ENCODE measurements around the gene ITGB1BP2.
"Not testable (repeated sequence)": the region's sequence is repeated elsewhere in the genome, so short reads cannot be mapped to it uniquely, and the experiment has no call there.

ITGB1BP2 gene

GRCh38 chrX:71282514-71283402, 18.8 kb upstream of the ITGB1BP2 start:
- H3K36me3 ChIP-seq (ENCODE audit: control insufficient read depth, low read depth, low read length), result peaks cover 22% of the 10 kb centered on the region
- peak overlapping the region; percentile 46 for H3K4me3 ChIP-seq (ENCODE audit: low read length)
- peak overlapping the region; percentile 40 for H3K9ac ChIP-seq (ENCODE audit: low read length)
- H3K9me3 ChIP-seq (ENCODE audit: control insufficient read depth, low read depth, low read length), result peaks cover 11% of the 10 kb centered on the region
- peaks cover 5% of the 10 kb centered on the region for H3K4me1 ChIP-seq (ENCODE audit: control insufficient read depth, low read depth, low read length)
- H3K27me3 ChIP-seq (ENCODE audit: control insufficient read depth, insufficient read depth, low read length), result no peaks in the 10 kb centered on the region
- H3K27ac ChIP-seq (ENCODE audit: low read length), result peak overlapping the region; percentile 1

- Histone ChIP-seq H3K36me3 (ENCODE audit: control insufficient read depth, low read depth, low read length) (peaks cover 24% of the 10 kb centered on the region), H3K9me3 (ENCODE audit: control insufficient read depth, low read depth, low read length) (peaks cover 11% of the 10 kb centered on the region), H3K9ac (ENCODE audit: low read length) (peak within 1 kb of the TSS; percentile 97), H3K27me3 (ENCODE audit: control insufficient read depth, insufficient read depth, low read length) (no peaks in the 10 kb centered on the region), H3K27ac (ENCODE audit: low read length) (peak within 1 kb of the TSS; percentile 80), H3K4me1 (ENCODE audit: control insufficient read depth, low read depth, low read length) (peaks cover 5% of the 10 kb centered on the region), H3K4me3 (ENCODE audit: low read length) (peak within 1 kb of the TSS; percentile 93)
Measured at GRCh38 chrX:71283403-71284143, 18.0 kb upstream of the ITGB1BP2 start, which contains the start of gene NONO. Gene NONO, plus strand, starts transcription at chrX:71283635. Its CDS starts 7,003 bp downstream, at chrX:71290638.

DNA sequence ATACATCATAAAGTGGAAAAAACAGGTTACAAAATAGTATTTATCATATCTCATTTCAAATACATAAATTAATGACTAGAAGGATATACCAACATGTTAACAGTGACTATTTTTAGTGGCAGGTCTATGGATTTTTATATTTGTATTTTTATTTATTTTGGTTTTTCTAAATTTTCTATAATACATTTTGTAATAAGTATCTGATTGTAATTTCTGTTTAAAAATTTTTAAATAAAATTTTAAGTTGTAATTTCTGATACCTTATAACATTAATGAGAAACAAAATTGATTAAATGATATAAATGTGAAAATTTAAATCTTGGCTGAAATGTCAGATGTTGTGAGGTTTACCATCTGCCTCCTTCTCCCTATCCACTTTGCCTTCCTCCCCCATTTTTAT, 15.6 kb upstream of the ITGB1BP2 start:
- H3K9me3 ChIP-seq (ENCODE audit: control insufficient read depth, low read depth, low read length), result peaks cover 11% of the 10 kb centered on the region
- H3K27ac ChIP-seq (ENCODE audit: low read length), result no peak overlapping the region
- peak overlapping the region; percentile 97 for H3K9ac ChIP-seq (ENCODE audit: low read length)
- H3K4me3 ChIP-seq (ENCODE audit: low read length), result peak overlapping the region; percentile 93
- peaks cover 34% of the 10 kb centered on the region for H3K36me3 ChIP-seq (ENCODE audit: control insufficient read depth, low read depth, low read length)
- peaks cover 5% of the 10 kb centered on the region for H3K4me1 ChIP-seq (ENCODE audit: control insufficient read depth, low read depth, low read length)
- no peaks in the 10 kb centered on the region for H3K27me3 ChIP-seq (ENCODE audit: control insufficient read depth, insufficient read depth, low read length)

GRCh38 chrX:71291381-71291780, 10.2 kb upstream of the ITGB1BP2 start:
- no peaks in the 10 kb centered on the region for H3K27me3 ChIP-seq (ENCODE audit: control insufficient read depth, insufficient read depth, low read length)
- no peaks in the 10 kb centered on the region for H3K4me1 ChIP-seq (ENCODE audit: control insufficient read depth, low read depth, low read length)
- no peak overlapping the region for H3K9ac ChIP-seq (ENCODE audit: low read length)
- H3K4me3 ChIP-seq (ENCODE audit: low read length), result no peak overlapping the region
- peaks cover 2% of the 10 kb centered on the region for H3K9me3 ChIP-seq (ENCODE audit: control insufficient read depth, low read depth, low read length)
- no peak overlapping the region for H3K27ac ChIP-seq (ENCODE audit: low read length)
- peaks cover 65% of the 10 kb centered on the region for H3K36me3 ChIP-seq (ENCODE audit: control insufficient read depth, low read depth, low read length)

GRCh38 chrX:71292669-71293365, 8.7 kb upstream of the ITGB1BP2 start:
- H3K27ac ChIP-seq (ENCODE audit: low read length), result no peak overlapping the region
- H3K27me3 ChIP-seq (ENCODE audit: control insufficient read depth, insufficient read depth, low read length), result no peaks in the 10 kb centered on the region
- H3K4me1 ChIP-seq (ENCODE audit: control insufficient read depth, low read depth, low read length), result no peaks in the 10 kb centered on the region
- peaks cover 9% of the 10 kb centered on the region for H3K9me3 ChIP-seq (ENCODE audit: control insufficient read depth, low read depth, low read length)
- no peak overlapping the region for H3K4me3 ChIP-seq (ENCODE audit: low read length)
- H3K9ac ChIP-seq (ENCODE audit: low read length), result no peak overlapping the region
- peaks cover 74% of the 10 kb centered on the region for H3K36me3 ChIP-seq (ENCODE audit: control insufficient read depth, low read depth, low read length)

GRCh38 chrX:71296806-71297205, 4.7 kb upstream of the ITGB1BP2 start:
- H3K9ac ChIP-seq (ENCODE audit: low read length), result no peak overlapping the region
- no peaks in the 10 kb centered on the region for H3K4me1 ChIP-seq (ENCODE audit: control insufficient read depth, low read depth, low read length)
- no peak overlapping the region for H3K27ac ChIP-seq (ENCODE audit: low read length)
- no peak overlapping the region for H3K4me3 ChIP-seq (ENCODE audit: low read length)
- H3K36me3 ChIP-seq (ENCODE audit: control insufficient read depth, low read depth, low read length), result peaks cover 83% of the 10 kb centered on the region
- peaks cover 17% of the 10 kb centered on the region for H3K9me3 ChIP-seq (ENCODE audit: control insufficient read depth, low read depth, low read length)
- H3K27me3 ChIP-seq (ENCODE audit: control insufficient read depth, insufficient read depth, low read length), result no peaks in the 10 kb centered on the region

- peaks cover 70% of the 10 kb centered on the region for H3K36me3 ChIP-seq (ENCODE audit: control insufficient read depth, low read depth, low read length)
- no peak overlapping the region for H3K27ac ChIP-seq (ENCODE audit: low read length)
- H3K9me3 ChIP-seq (ENCODE audit: control insufficient read depth, low read depth, low read length), result peaks cover 24% of the 10 kb centered on the region
- H3K27me3 ChIP-seq (ENCODE audit: control insufficient read depth, insufficient read depth, low read length), result no peaks in the 10 kb centered on the region
- no peak overlapping the region for H3K9ac ChIP-seq (ENCODE audit: low read length)
- no peaks in the 10 kb centered on the region for H3K4me1 ChIP-seq (ENCODE audit: control insufficient read depth, low read depth, low read length)
- no peak overlapping the region for H3K4me3 ChIP-seq (ENCODE audit: low read length)
Measured at GRCh38 chrX:71298119-71298518, 3.4 kb upstream of the ITGB1BP2 start.

- not testable (repeated sequence) for H3K9ac ChIP-seq (ENCODE audit: low read length); H3K4me1 ChIP-seq (ENCODE audit: control insufficient read depth, low read depth, low read length); H3K27me3 ChIP-seq (ENCODE audit: control insufficient read depth, insufficient read depth, low read length); H3K4me3 ChIP-seq (ENCODE audit: low read length); H3K27ac ChIP-seq (ENCODE audit: low read length)
- peaks cover 62% of the 10 kb centered on the region for H3K36me3 ChIP-seq (ENCODE audit: control insufficient read depth, low read depth, low read length)
- peaks cover 24% of the 10 kb centered on the region for H3K9me3 ChIP-seq (ENCODE audit: control insufficient read depth, low read depth, low read length)
Measured at GRCh38 chrX:71300064-71300463, 1.5 kb upstream of the ITGB1BP2 start.

DNA sequence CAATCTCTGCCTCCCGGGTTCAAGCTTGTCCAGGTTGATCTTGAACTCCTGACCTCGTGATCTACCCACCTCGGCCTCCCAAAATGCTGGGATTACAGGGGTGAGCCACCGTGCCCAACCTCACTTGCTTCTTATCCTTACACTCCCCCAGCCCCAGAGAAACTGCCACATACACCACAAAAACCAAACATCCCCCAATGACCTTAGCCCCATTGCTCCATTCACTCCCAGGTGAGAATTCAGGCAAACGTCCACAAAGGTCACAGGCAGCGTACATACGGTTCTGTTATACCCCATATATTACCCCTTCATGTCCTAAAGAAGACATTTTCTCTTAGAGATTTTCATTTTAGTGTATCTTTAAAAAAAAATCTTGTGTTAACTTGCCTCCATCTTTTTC, 1.1 kb upstream of the ITGB1BP2 start:
- not testable (repeated sequence) for H3K4me3 ChIP-seq (ENCODE audit: low read length); H3K27ac ChIP-seq (ENCODE audit: low read length); H3K4me1 ChIP-seq (ENCODE audit: control insufficient read depth, low read depth, low read length); H3K9ac ChIP-seq (ENCODE audit: low read length); H3K27me3 ChIP-seq (ENCODE audit: control insufficient read depth, insufficient read depth, low read length)
- H3K9me3 ChIP-seq (ENCODE audit: control insufficient read depth, low read depth, low read length), result peaks cover 24% of the 10 kb centered on the region
- H3K36me3 ChIP-seq (ENCODE audit: control insufficient read depth, low read depth, low read length), result peaks cover 61% of the 10 kb centered on the region

DNA sequence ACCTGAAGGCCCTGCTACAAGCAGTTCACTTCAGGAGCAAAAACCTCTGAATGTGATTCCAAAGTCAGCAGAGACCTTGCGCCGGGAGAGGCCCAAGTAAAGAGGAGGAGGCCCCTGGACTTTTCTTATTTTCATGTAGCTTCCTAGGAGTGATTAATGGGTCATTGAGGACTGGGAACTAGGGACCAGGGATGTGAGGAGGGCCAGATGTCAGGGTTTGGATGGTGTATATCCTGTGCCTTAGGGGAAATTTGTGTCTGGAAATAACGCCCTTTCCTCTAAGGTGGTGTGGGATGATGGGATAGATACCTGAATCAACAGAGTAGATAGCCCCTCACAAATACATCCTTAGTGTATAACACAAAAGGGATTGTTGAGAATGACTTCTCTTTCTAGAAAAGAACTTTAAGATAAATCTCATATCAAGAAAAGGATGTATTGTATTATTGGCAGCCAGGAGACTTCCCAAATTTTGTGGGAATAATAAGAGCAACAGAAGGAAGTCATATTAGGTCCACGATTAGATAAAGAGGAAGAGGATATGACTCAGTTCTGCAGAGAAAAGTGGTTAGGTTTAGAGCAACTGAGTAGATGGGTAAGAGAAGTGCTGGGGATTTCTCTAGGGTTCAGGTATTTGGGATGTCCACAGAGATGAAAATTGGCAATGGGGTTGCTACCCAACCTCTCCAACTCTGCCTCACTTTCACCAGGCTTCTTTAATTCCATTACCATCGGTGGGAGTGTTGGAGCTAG, 1.1 kb downstream of the ITGB1BP2 start:
- H3K27me3 ChIP-seq (ENCODE audit: control insufficient read depth, insufficient read depth, low read length), result no peaks in the 10 kb centered on the region
- no peak overlapping the region for H3K9ac ChIP-seq (ENCODE audit: low read length)
- H3K27ac ChIP-seq (ENCODE audit: low read length), result no peak overlapping the region
- H3K4me3 ChIP-seq (ENCODE audit: low read length), result no peak overlapping the region
- peaks cover 39% of the 10 kb centered on the region for H3K36me3 ChIP-seq (ENCODE audit: control insufficient read depth, low read depth, low read length)
- H3K4me1 ChIP-seq (ENCODE audit: control insufficient read depth, low read depth, low read length), result no peaks in the 10 kb centered on the region
- peaks cover 15% of the 10 kb centered on the region for H3K9me3 ChIP-seq (ENCODE audit: control insufficient read depth, low read depth, low read length)

- Histone ChIP-seq H3K36me3 (ENCODE audit: control insufficient read depth, low read depth, low read length) (peaks cover 22% of the 10 kb centered on the region), H3K9me3 (ENCODE audit: control insufficient read depth, low read depth, low read length) (peaks cover 10% of the 10 kb centered on the region), H3K4me1 (ENCODE audit: control insufficient read depth, low read depth, low read length) (no peaks in the 10 kb centered on the region), H3K27me3 (ENCODE audit: control insufficient read depth, insufficient read depth, low read length) (no peaks in the 10 kb centered on the region), H3K27ac (ENCODE audit: low read length) (no peak overlapping the region), H3K4me3 (ENCODE audit: low read length) (no peak overlapping the region), H3K9ac (ENCODE audit: low read length) (no peak overlapping the region)
Measured at GRCh38 chrX:71304561-71304960, 3.0 kb downstream of the ITGB1BP2 start.

Measured in iPS-18a (cell line).